GM21423 (cell line): ENCODE results near the gene LIMK1.
"Not testable (repeated sequence)": the region's sequence is repeated elsewhere in the genome, so short reads cannot be mapped to it uniquely, and the experiment has no call there.

Source experiments
- ATAC-seq: cut with Tn5 transposase; IDR thresholded peaks from one replicate; pipeline ENCODE4 v1.9.1; 2021; ENCODE audit warnings: mild to moderate bottlenecking, moderate library complexity; ENCODE audit not compliant: unreplicated experiment

Gene LIMK1

GRCh38 chr7:74083117-74083876 lies at the start of gene LIMK1:
Gene LIMK1 (plus strand): TSS chr7:74083804. CDS start chr7:74083991, 187 bp downstream.
- ATAC-seq: peak; percentile 59

GRCh38 chr7:74037609-74038008 lies 46.0 kb upstream of the LIMK1 start:
- no peak for ATAC-seq

GRCh38 chr7:74038194-74038961 lies 45.2 kb upstream of the LIMK1 start:
- no peak for ATAC-seq

- no peak for ATAC-seq
Observed at GRCh38 chr7:74039337-74039736, 44.3 kb upstream of the LIMK1 start.

- no peak for ATAC-seq
Observed at GRCh38 chr7:74040101-74040790, 43.4 kb upstream of the LIMK1 start.

GRCh38 chr7:74040791-74041520 lies 42.6 kb upstream of the LIMK1 start:
- ATAC-seq: no peak

GRCh38 chr7:74042746-74043522 lies 40.7 kb upstream of the LIMK1 start:
- no peak for ATAC-seq

GRCh38 chr7:74043523-74043951 lies 40.1 kb upstream of the LIMK1 start:
- ATAC-seq: no peak

GRCh38 chr7:74044366-74045350 lies 38.9 kb upstream of the LIMK1 start:
- no peak for ATAC-seq

GRCh38 chr7:74046581-74046980 lies 37.0 kb upstream of the LIMK1 start:
- not testable (repeated sequence) for ATAC-seq

GRCh38 chr7:74047804-74048380 lies 35.7 kb upstream of the LIMK1 start:
- ATAC-seq: no peak

- ATAC-seq: no peak
Observed at GRCh38 chr7:74048999-74049599, 34.5 kb upstream of the LIMK1 start.

GRCh38 chr7:74049997-74050798 lies 33.4 kb upstream of the LIMK1 start:
- no peak for ATAC-seq

GRCh38 chr7:74051193-74051592 lies 32.4 kb upstream of the LIMK1 start:
- ATAC-seq: no peak

- ATAC-seq: no peak
Observed at GRCh38 chr7:74051629-74052410, 31.8 kb upstream of the LIMK1 start.

GRCh38 chr7:74052628-74053027 lies 31.0 kb upstream of the LIMK1 start:
- no peak for ATAC-seq
